Right cardiac atrium (tissue), 5 donors: ENCODE results near the gene PPP2R2B. TPM values are rescaled to one million over a fixed set of nuclear protein-coding genes. Genes with fewer than 3 reads are reported as not detected.

Experiments used
- ATAC-seq, 2 donors: fragments of 200-7000 bp; cut with Tn5 transposase; one replicate each; pipeline versions ENCODE4 v1.8.0 to v1.9.1; 2020; ENCODE audit warnings: moderate library complexity in 2 of 2, mild to moderate bottlenecking in 1 of 2
- DNase-seq, 3 donors: peaks; one replicate each; pipeline ENCODE4 v3.0.0-alpha.2; 2020
- H3K27ac ChIP-seq: one replicate; pipeline ENCODE4 v1.5.1; 2013; ENCODE audit warnings: mild to moderate bottlenecking, low read length, control low read depth, moderate library complexity
- H3K27me3 ChIP-seq: one replicate; pipeline ENCODE4 v1.6.1; 2013; ENCODE audit not compliant: control insufficient read depth, insufficient read depth
- H3K4me1 ChIP-seq: one replicate; pipeline ENCODE4 v1.6.1; 2013; ENCODE audit warnings: low read length; ENCODE audit not compliant: control insufficient read depth, insufficient read depth
- H3K4me3 ChIP-seq: one replicate; pipeline ENCODE4 v1.5.1; 2013; ENCODE audit warnings: low read length, control low read depth
- H3K9me3 ChIP-seq: one replicate; pipeline ENCODE4 v1.6.1; 2013; ENCODE audit warnings: low read length; ENCODE audit not compliant: control insufficient read depth
- WGBS: extraction: QIAGEN DNeasy Blood & Tissue Kit; methylation state at CpG from one replicate; pipeline ENCODE4 v1.1.7; 2013; 5-methylcytosine and 5-hydroxymethylcytosine counted together
- intact Hi-C, 4 donors: fragments of 100-400 bp; cut with DNase I; formaldehyde crosslinking; loops; one replicate each; pipeline versions ENCODE4 v1.11.0 to v1.14.0; 2022 to 2023
- polyA plus RNA-seq: library from polyadenylated mRNA; stranded (reverse); fragments of 200-250 nt; gene quantifications from one replicate; pipeline ENCODE4 v1.2.3, GENCODE V29; 2013
- total RNA-seq, 4 donors: library from RNA; stranded (reverse); fragmentation: NEBNext Ultra II Directional; extraction: Animal tissue kit (Norgen Biotek cat#: 25700); gene quantifications; one replicate each; pipeline ENCODE4 v1.2.1, GENCODE V29; 2021
- donor health status: healthy with polysubstance abuse.
- donor health status: DM: no; HTN: yes; CAD: no.
- donor health status: DM: no; HTN: no; CAD: no.
- donor health status: DM: no; HTN: yes; CAD: no; lungs with severe emphysema.
- donor health status: DM: yes; HTN: yes; CAD: no.

Gene PPP2R2B
- total and polyA plus RNA-seq, 5 donors, result 3.0 to 9.0 (median 3.5) TPM

DNA sequence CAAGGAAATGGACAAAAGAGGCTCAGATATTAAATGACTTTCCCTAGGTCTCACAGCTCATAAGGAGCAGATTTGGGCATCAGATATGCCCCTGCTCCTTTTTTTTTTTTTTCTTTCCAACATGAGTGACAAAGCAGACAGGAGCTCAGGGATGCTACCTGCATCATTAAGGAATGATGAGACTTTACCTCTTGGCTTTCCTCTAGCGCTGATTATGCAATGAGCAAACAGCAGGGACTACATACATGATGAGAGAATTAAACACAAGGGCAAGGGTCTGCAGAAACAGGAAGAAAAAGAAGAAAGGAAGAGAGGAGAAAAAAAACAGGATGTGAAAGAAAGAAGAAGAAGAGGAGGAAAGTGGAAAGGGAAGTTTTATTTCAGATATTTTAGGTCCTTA lies 179.9 kb downstream of the PPP2R2B start:
- no peaks in the 10 kb centered on the region for H3K4me1 ChIP-seq
- no peaks in the 10 kb centered on the region for H3K27me3 ChIP-seq
- H3K27ac ChIP-seq, result no peak overlapping the region
- ATAC-seq (no peak), DNase-seq (no peak)
- intact Hi-C loops, result no loop called here
- H3K4me3 ChIP-seq, result no peak overlapping the region
- H3K9me3 ChIP-seq, result no peaks in the 10 kb centered on the region
- WGBS, result 94% methylated on average over 1 of the region's 1 CpG

DNA sequence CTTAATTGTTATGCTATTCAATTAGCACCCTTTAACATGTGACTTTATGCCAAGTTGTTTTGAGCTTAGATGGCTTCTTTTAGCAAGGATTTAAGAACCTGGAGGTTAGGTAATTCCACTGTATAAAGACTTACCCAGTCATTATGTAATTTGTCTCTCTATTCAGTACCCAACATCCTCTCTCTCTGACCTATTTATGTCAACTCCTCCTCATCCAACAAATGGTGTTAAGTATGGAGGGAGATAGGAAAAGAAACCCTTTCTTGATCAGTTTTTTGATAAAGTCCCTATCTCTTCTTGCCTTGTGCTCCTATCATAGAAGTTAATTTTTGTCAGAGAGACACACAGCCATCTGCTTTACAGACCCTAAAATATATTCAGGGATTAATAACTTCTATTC lies 181.3 kb downstream of the PPP2R2B start:
- H3K27ac ChIP-seq, result no peak overlapping the region
- DNase-seq (no peak), ATAC-seq (no peak)
- no peaks in the 10 kb centered on the region for H3K4me1 ChIP-seq
- no peak overlapping the region for H3K4me3 ChIP-seq
- intact Hi-C loops, result no loop called here
- H3K9me3 ChIP-seq, result no peaks in the 10 kb centered on the region
- no peaks in the 10 kb centered on the region for H3K27me3 ChIP-seq

DNA sequence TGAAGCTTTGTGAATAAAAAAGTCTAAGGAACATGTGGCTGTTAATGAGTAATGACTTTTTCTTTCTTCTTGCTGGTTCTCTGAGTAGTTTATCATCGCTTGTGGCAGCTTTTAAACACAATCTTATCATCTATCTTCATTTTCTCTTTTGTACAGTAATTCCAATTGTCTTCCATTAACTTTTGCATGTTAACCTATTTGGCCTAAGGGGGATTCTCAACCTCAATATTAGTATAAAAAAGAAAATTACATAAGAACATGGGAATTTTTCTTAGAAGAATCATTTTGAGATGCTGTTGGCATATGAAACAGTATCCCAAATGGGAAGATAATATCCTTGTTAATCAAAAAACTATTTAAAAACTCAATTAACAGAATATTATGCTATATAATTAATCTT lies 182.9 kb downstream of the PPP2R2B start:
- ATAC-seq (no peak), DNase-seq (no peak)
- Histone ChIP-seq H3K4me1 (no peaks in the 10 kb centered on the region), H3K27ac (no peak overlapping the region), H3K4me3 (no peak overlapping the region), H3K9me3 (no peaks in the 10 kb centered on the region), H3K27me3 (no peaks in the 10 kb centered on the region)
- intact Hi-C loops, result no loop called here
- 83% methylated on average over 1 of the region's 1 CpG for WGBS

DNA sequence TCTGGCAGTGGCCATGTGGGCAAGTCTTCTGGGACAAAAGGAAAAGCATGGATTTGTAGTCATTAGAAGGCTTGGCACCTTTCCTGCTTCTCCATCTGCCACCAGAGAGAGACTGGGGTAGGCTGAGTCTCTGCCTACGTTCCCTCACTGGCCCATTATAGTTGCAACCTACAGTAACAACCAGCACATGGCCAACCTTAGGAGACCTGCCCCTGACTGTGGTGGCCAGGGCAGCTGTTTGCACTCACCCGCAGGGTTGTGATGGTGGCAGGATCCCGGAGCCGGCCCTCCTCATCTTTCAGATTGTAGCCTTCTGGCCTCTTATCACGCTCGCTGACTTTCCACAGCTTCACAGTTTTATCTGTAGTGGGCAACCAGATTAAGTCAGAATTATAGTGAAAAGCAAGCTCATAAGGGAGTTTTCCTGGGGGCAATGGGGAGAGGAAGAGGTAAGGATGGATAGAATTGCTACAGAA lies 187.6 kb downstream of the PPP2R2B start:
- no peaks in the 10 kb centered on the region for H3K27me3 ChIP-seq
- intact Hi-C loops, result no loop called here
- H3K27ac ChIP-seq, result no peak overlapping the region
- WGBS, result 44% methylated on average over 6 of the region's 6 CpGs
- no peak for ATAC-seq
- no peaks in the 10 kb centered on the region for H3K9me3 ChIP-seq
- H3K4me1 ChIP-seq, result no peaks in the 10 kb centered on the region
- no peak for DNase-seq
- no peak overlapping the region for H3K4me3 ChIP-seq

DNA sequence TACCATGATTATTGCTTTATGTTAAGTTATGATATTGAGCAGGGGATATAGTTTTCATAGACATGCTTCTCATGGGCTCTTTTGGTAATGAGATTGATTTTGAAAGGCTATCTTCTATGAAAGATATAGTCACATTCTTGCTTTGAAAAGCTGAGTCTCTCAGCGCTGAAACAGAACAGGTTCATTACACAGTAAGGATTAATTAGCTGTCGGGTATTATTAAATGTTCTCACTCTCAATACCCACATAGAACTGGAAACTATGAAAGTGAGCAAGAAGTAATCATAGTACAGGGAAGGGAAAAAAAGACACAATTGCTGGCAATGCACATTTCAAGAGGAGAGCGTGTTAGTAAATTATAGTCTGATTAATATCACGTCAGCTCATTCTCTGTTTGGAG lies 190.9 kb downstream of the PPP2R2B start:
- H3K4me1 ChIP-seq, result no peaks in the 10 kb centered on the region
- WGBS, result 71% methylated on average over 4 of the region's 4 CpGs
- DNase-seq, result no peak
- no peak overlapping the region for H3K4me3 ChIP-seq
- no peak overlapping the region for H3K27ac ChIP-seq
- no peaks in the 10 kb centered on the region for H3K27me3 ChIP-seq
- no peaks in the 10 kb centered on the region for H3K9me3 ChIP-seq
- intact Hi-C loops, result no loop called here
- no peak for ATAC-seq

DNA sequence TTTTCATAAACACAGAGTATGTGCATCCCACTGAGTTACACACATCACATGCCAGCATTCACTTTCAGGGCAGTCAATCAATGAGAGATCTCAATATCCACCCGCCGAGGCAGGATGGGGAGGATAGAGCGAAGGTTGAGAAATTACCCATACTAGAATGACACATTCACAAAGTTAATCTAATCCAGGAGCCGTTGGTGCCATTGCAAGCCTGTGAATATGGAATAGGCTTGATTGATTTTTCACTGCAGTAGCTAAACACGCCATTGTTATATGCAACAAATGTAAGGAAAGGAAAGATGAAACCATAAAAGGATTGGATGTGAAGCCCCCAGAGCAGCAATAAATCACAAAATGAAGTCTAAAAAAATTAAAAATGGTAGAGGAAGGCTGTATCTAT lies 194.7 kb downstream of the PPP2R2B start:
- Histone ChIP-seq H3K9me3 (no peaks in the 10 kb centered on the region), H3K27me3 (no peaks in the 10 kb centered on the region), H3K4me3 (no peak overlapping the region), H3K27ac (no peak overlapping the region), H3K4me1 (no peaks in the 10 kb centered on the region)
- intact Hi-C loops, result no loop called here
- DNase-seq (no peak), ATAC-seq (no peak)
- WGBS, result 83% methylated on average over 5 of the region's 5 CpGs

DNA sequence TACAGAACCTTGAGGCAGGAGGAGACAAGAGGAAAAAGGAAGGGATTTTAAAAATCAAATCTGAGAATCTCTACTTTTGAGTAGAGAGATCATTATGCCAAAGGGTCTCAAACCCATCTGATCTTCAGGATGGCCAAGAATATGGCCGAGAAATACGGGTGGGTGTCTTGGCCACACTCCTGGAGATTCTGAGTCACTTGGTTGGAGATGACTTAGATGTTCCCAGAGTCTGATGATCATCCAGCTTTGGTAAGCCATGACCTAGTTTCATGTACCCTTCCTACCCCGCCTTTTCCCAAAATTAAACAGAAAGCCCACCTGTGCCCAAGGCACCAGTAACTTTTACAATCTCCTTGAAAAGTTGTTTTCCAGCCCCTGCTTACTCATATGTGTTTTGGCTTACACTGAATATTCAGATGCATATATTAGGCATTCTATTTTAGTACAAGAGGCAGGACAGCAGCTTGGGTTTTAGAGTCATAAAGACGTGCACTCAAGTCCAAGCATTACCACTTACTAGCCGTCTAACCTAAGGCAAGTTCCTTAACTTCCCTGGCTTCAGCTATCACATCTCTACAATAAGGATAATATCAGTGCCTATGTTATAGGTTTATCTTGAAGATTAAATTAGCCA lies 195.5 kb downstream of the PPP2R2B start:
- DNase-seq (no peak), ATAC-seq (no peak)
- 73% methylated on average over 5 of the region's 5 CpGs for WGBS
- H3K27ac ChIP-seq, result no peak overlapping the region
- no peaks in the 10 kb centered on the region for H3K9me3 ChIP-seq
- no peaks in the 10 kb centered on the region for H3K27me3 ChIP-seq
- no peak overlapping the region for H3K4me3 ChIP-seq
- no peaks in the 10 kb centered on the region for H3K4me1 ChIP-seq
- intact Hi-C loops, result no loop called here

DNA sequence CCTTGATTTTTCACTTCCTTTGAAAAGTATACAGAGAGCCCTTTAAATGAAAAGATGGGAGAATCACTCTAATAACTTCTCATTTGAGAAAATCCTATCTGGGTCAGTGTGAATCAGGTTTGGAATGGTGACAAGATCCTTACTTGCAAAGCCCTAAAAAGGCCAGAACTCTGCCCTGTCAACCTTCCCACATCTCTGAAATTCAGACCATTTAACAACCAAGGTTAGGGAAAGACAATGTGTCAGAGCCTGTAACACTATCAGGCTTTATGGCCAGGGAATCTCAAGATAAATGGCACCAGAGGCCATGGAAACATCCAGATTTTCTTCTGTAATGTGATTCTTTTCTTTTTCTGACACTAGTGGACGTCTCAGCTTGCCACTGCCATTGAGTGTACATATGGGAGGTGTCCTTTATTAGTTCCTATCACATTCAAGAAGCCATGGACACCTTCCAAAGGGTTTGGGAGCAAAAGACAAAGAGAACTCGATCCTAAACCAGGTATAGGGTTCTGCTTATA lies 196.9 kb downstream of the PPP2R2B start:
- H3K27me3 ChIP-seq, result no peaks in the 10 kb centered on the region
- H3K9me3 ChIP-seq, result no peaks in the 10 kb centered on the region
- H3K27ac ChIP-seq, result no peak overlapping the region
- ATAC-seq, result no peak
- intact Hi-C loops, result no loop called here
- H3K4me3 ChIP-seq, result no peak overlapping the region
- H3K4me1 ChIP-seq, result no peaks in the 10 kb centered on the region
- WGBS, result 50% methylated on average over 2 of the region's 2 CpGs
- DNase-seq, result no peak

DNA sequence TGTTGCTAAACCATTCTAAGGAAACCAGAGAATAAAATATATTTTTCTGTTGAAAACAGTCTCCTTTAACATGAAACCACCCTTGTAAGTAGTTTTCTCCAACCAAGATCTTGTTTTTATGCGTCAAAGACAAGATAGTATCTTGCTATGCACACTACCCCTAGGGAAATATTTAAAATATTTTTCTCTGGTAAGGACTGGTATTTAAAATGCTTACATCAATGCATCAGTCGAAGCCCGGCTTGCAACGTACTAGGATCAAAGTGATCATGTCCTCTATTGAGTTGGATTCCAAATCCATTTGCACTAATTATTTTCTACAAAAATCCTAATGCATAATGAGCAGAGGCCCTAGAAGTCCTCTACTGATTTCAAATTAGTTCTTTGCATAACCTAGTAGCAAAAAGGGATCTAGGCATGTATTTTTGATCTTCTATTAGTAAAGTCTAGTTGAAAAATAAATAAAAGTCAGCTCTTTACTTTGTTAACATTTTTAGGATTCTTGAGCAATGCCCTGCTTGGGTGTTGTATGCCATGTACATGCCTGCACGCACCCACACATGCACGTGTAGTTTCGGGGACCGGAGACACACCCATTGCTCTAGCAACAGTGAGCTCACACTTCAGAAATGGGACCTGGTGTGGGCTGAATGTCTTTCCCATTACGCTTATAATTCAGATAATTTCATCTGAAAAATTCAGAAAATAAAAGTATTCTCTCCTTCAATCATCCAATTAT lies 197.5 kb downstream of the PPP2R2B start:
- H3K27ac ChIP-seq, result no peak overlapping the region
- no peaks in the 10 kb centered on the region for H3K9me3 ChIP-seq
- no peaks in the 10 kb centered on the region for H3K27me3 ChIP-seq
- intact Hi-C loops, result no loop called here
- H3K4me1 ChIP-seq, result no peaks in the 10 kb centered on the region
- WGBS, result 78% methylated on average over 9 of the region's 9 CpGs
- DNase-seq (no peak), ATAC-seq (no peak)
- no peak overlapping the region for H3K4me3 ChIP-seq

DNA sequence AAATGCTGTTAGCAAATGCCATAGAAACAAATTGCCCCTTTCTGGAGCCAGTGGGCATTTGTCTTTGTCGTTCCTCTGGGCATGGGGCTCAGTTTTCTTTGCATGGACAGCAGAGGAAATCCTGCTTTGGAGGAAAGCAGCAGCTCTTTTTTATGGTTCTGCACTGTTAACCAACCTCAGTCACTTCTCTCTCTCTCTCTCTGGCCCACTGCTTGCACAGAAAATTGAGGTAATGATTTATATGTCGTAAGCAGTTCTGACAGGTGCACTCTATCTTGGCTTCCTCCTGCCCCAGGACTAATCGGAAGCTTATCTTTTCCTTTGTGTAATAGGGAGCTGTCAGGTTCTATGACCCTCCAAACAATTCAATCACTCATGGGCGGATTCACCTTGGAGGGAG lies 202.9 kb downstream of the PPP2R2B start:
- no peak for ATAC-seq
- Histone ChIP-seq H3K9me3 (no peaks in the 10 kb centered on the region), H3K4me3 (no peak overlapping the region), H3K4me1 (no peaks in the 10 kb centered on the region), H3K27me3 (no peaks in the 10 kb centered on the region), H3K27ac (no peak overlapping the region)
- intact Hi-C loops, result no loop called here
- WGBS, result 45% methylated on average over 4 of the region's 4 CpGs
- DNase-seq, result no peak

DNA sequence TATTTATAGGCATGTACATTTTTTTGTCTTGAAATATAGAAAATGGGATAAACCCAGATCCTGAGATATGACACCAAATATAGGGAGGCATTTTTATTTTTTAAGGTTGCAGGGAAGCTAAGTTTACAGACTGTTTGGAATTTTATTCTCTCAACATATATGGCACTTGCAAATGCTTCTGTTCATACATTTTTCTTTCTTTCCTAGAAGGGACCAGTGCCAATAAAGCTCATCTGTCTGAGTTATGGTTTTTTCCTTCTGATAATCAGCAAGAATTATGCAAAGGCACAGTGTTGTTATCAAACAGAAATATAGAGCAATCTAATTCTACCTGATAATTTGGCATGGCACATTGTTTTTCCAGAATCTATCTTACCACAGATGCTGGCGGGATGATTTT lies 205.7 kb downstream of the PPP2R2B start:
- ATAC-seq (no peak), DNase-seq (no peak)
- no peaks in the 10 kb centered on the region for H3K9me3 ChIP-seq
- H3K4me1 ChIP-seq, result no peaks in the 10 kb centered on the region
- no peak overlapping the region for H3K27ac ChIP-seq
- H3K4me3 ChIP-seq, result no peak overlapping the region
- H3K27me3 ChIP-seq, result no peaks in the 10 kb centered on the region
- 78% methylated on average over 1 of the region's 1 CpG for WGBS
- intact Hi-C loops, result no loop called here
